HG02884 (cell line): ENCODE results near the gene DIP2C.
"Not testable (repeated sequence)": the region's sequence is repeated elsewhere in the genome, so short reads cannot be mapped to it uniquely, and the experiment has no call there.

Experiments used
- ATAC-seq: cut with Tn5 transposase; IDR thresholded peaks from one replicate; pipeline ENCODE4 v1.9.1; 2021; ENCODE audit warnings: mild to moderate bottlenecking, moderate library complexity; ENCODE audit not compliant: unreplicated experiment

Gene DIP2C

DNA sequence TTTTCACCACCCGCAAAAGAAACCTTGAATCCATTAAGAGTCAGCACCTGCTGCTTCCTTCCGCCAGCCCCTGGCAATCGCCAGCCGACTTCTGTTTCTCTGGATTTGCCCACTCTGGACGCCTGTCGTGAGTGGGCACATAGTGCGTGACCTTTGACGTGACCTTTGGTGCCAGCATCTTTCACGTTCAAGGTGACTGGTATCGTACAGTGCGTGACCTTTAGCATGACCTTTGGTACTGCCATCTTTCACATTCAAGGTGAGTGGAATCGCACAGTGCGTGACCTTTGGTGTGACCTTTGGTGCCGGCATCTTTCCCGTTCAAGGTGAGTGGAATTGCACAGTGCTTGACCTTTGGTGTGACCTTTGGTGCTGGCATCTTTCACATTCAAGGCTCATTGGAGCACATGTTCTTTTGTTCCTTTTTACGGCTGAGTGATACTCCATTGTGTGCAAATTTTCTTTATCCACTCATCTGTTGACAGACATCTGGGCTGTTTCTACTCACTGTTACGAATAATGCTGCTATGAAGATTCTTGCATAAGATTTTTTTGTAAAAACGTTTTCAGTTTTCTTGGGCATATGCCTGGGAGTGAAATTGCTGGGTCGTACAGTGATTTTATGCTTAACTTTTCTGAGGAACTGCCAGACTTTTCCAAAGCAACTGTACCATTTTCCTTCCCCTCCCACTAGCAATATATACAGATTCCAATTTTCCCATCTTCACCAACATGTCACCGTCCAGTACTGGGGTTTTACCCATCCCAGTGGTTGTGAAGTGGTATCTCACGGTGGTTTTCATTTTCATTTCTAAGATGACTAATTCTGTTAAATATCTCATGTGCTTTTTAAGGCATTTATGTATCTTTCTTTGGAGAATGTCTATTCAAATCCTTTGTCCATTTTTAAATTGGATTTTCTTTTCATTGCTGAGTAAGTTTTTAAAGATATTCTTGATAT is 145.3 kb downstream of the DIP2C start:
- ATAC-seq: no peak

DNA sequence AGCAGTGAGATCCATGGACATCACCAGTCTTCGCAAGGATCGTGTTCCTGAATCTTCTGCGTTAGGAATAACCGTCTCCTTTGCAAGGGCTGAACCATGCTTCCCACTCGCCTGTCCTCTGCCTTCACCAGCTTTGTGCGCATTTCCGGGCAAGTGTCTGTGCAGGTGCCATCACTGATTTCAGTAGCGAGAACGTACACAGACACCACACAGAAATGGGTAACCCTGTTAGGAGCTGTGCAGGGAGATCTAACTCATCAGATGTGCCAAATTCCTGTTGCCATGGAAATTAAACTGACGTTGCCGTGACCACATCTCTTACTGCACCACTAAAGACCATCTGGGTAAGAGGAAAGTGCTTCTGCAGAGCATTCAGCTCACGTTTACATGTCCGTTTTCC is 146.3 kb downstream of the DIP2C start:
- no peak for ATAC-seq

DNA sequence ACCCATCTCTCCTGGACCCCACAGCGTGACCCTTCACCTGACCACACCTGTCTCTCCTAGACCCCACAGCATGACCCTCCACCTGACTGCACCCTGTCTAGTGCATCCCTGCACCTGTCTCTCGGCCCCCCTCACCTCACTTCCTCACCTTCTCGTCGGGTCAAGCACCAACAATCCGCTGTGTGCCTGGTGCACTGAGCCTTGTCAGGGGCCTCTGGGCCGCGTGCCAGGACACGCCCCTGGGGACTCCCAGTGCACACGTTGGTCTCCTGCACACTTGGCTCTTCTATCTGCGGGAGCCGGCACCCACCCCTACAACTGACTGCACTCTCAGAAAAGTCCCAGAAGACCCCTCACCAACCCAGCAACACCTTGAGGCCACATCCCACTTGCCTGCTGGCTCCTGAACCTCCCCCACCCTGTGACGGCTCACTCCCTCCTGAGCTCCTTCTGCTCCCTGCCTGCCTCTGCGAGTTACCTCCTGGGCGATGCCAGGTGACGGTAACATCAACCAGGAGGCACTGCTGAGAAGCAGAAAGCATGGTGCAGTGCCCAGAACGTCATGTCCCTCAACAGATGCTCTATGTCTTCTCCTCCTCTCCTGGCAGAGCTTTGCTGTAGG is 147.6 kb downstream of the DIP2C start:
- no peak for ATAC-seq

DNA sequence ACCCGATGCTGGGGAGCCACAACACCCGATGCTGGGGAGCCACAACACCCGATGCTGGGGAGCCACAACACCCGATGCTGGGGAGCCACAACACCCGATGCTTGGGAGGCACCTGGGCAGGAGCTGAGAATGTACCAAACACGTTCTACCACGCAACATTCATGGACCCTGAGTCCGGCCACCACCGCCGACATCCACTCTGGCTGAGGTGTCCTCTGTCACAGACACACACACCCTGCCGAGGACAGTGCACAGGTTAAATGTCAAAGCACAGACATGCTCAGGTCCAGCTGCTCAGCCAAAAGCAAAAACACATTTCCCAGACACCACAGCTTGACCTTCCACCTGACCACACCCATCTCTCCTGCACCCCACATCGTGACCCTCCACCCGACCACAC is 148.4 kb downstream of the DIP2C start:
- ATAC-seq: no peak

DNA sequence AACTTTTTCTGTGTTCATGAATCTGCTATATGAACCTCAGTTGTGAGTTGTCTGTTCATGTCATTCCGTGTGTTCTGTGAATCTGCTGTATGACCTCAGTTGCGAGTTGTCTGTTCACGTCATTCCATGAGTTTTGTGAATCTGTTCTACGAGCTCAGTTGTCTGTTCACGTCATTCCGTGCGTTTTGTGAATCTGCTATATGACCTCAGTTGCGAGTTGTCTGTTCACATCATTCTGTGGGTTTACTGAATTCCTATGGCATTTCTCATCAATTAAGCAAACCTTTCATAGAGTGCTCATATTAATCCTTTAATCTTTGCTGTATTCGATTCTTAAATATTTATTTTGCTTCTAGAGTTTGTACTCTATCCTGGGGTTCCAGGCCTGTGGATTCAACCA is 150.6 kb downstream of the DIP2C start:
- ATAC-seq: no peak

DNA sequence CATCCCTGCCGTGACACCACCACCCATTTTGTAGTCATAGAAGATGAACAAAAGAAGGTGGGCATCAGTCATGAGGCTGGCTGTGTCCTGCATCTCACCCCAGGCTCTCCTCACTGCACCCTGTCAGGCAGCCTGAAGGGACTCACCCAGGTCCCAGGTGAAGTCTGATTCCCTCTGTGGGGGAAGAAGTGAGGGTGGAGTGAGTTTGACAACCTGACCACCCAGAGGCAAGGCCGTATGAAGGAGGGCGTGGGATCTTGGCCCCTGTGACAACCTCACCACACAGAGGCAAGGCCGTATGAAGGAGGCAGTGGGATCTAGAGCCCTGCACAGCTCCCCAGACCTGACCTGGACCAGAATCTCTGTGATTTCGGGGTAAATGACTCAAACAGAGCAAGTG is 152.5 kb downstream of the DIP2C start:
- no peak for ATAC-seq

DNA sequence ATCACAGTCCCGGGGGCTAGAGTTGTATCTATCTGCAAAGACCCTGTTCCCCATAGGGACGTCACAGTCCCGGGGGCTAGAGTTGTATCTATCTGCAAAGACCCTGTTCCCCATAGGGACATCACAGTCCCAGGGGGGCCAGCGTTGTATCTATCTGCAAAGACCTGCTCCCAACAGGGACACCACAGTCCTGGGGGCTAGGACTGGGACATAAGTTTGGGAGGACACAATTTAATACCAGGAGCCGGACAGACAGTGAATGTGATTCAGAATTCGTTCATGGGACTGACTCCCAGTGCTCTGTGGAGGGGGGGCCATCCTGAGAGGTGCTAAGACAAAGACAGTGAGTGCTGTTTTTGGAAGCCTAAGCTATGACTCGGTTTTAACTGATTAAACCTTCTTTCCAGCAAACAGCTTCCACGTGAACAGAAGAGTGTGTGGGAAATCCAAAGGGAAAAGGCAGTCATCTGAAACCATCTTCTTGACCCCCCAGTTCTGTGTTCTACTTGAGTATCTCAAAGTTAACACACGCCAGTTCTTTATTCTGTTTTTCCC is 153.0 kb downstream of the DIP2C start:
- ATAC-seq: no peak

DNA sequence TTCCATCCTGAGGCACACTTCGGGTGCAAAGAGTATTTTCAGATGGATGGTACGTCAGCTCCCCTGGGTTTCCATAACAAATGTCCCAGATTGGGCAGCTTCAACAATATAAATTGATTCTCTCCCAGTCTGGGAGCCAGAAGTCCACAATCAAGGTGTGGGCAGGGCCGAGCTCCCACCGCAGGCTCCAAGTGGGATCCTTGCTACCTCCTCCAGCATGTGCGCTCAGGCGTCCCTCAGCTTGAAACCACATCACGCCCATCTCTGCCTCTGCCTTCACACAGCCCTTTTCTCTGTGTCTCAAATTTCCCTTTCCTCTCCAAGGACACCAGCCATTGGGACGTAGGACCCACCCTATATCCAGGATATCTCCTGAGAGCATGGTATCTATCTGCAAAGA is 153.5 kb downstream of the DIP2C start:
- ATAC-seq: no peak

DNA sequence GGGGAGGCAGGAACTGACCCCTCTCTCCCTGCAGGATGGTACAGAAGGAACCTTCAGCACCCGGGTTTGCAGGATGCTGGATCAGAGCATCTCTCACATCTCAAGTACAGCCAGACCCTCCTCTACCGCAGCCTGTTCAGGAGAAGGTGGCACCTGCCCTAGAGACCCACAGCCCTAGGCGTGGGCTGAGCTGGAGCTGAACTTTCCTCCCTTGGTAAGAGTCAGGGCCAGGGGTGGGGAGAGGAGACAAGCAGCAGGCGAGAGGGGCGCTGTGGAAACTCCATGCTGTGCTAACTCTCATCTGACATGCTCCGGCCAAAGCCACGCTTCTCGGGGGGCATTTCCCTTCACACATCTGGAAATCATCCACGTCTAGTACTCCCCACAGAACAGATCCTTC is 154.4 kb downstream of the DIP2C start:
- ATAC-seq: no peak

DNA sequence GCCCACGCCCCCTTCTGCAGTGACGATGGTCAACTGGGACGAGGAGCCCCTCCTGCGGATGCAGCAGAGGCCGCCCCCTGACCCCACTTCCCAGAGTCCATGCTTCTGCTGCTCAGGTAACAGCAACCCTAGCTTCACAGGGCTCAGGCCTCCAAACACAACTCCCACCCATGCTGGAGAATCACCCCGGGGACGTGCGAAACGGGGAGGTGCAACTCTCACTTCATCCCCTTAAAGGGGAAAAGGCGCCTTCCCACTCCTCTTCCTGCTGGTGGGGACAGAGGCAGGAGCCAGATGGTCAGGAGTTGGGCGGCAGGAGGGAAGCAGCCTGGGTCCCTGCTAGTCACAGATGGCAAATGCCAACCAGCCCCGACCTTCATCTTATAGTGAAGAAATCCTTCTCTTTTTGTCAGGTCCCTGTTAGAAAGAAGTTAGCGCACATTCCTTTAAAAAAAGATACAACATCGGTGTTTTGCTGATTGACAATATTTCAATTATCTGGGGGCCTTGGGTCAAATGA is 155.4 kb downstream of the DIP2C start:
- no peak for ATAC-seq

DNA sequence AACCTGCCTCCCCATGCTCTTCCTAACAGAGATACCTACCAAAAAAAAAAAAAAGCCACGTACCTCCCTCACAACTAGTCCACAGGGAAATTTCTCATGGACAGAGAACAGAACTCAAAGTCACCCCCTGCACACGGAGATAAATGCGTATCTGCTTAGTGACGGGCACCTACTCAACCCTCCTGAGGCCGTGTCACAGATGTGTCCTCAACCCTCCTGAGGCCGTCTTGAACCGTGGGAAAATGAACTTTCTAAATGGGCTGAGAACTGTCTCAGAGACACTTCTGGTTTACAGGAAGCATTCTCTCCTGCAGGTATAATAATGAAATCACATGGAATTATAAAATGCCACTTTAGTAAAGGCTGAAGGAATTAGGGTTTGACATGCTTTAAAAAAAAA is 155.9 kb downstream of the DIP2C start:
- no peak for ATAC-seq

DNA sequence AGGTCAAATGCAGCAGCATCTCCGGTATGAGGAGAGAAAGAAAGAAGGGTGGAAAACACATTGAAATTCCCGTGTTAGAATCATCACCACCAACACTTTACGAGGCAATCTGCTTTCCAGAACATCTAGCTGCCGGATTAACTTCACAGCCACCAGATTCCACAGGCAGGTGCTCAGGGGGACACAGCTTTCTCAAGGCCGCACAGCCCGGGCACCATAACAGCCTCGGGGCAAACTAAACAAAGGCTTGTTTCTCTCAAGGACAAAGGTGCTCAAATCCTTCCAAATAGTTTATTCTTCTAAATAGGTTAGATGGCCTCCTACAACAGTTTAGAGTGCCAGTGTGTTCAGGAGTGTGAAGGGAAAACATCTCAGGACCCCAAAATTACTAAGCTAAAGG is 156.3 kb downstream of the DIP2C start:
- no peak for ATAC-seq

DNA sequence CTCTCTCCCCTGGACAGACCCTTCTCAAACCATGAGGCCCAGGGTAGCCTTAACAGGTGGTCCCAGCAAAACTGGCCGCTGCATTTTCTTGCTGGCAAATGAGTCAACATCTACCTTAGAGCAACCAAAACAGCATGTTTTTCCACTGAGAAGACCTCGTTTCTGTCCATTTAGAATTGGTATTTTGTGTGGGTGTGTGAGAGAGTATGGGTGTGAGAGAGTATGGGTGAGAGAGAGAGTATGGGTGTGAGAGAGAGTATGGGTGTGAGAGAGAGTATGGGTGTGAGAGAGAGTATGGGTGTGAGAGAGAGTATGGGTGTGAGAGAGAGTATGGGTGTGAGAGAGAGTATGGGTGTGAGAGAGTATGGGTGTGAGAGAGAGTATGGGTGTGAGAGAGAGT is 157.1 kb downstream of the DIP2C start:
- ATAC-seq: not testable (repeated sequence)

DNA sequence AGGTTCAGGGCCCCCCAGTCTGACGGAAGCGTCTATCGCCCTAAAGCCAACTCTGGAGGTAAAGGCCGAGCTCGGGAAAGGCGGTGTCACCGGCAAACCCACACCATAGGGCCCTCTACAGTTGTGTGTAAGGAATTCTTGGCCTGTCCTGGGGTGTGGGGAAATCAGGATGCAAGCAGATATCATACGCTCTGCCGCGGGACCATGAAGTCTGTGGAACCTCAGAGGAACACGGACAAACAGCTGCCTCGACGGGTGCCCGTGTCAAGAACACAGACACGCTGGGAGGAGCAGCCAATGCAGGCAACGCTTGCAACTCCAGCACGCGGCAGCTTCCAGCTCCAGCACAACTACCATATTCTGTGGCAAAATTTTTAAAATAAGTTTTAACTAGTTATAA is 157.9 kb downstream of the DIP2C start:
- ATAC-seq: no peak

DNA sequence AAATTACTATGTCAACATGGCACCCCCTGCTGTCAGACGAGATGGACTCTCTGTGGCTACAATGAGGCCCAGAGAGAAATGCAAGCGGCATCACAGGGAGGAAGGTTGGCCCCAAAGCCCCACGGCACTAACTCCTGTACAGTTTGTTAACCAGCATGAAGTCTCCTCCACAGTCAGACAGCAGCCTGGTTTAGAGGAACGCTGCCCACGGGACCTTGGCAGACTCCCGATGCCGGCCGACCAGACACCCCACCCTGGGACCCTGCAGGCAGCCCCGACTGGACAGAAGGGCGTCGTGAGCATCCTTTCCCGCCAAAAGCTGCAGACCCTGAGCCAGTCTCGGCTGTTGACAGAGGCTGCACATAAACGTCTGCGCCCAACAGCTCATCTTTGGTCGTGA is 158.8 kb downstream of the DIP2C start:
- no peak for ATAC-seq

DNA sequence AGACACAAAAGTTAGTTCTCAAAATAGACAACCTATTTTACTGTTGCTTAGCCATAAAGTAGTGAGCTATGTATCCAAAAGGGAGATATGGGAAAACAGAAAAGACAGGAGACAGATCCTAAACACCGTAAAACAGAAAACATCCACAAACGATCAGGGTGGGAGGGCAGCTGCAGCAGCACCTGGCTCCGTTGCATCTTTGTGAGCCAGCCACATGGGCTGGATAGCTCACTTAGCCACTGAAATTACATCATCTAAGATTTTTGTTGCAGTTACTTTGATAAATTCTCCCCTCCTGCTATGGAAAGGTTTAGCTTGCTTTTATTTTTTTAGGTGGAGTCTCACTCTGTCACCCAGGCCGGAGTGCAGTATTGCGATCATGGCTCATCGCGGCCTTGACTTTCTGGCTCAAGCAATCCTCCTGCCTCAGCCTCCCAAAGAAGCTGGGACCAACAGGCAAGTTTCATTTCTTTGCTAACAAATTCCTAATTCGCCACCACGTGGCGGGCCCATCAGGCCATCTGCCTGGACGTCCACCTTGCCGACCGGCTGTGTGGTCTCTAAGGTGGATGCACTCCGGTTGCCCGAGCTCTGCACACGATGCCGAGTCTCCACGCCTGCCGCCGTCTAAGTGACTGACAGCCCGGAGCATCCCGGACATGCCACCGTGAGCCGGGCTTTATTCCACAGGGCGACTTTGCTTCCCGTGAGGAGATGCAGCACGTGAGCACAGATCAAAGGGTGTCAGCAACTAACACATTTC is 159.8 kb downstream of the DIP2C start:
- no peak for ATAC-seq

DNA sequence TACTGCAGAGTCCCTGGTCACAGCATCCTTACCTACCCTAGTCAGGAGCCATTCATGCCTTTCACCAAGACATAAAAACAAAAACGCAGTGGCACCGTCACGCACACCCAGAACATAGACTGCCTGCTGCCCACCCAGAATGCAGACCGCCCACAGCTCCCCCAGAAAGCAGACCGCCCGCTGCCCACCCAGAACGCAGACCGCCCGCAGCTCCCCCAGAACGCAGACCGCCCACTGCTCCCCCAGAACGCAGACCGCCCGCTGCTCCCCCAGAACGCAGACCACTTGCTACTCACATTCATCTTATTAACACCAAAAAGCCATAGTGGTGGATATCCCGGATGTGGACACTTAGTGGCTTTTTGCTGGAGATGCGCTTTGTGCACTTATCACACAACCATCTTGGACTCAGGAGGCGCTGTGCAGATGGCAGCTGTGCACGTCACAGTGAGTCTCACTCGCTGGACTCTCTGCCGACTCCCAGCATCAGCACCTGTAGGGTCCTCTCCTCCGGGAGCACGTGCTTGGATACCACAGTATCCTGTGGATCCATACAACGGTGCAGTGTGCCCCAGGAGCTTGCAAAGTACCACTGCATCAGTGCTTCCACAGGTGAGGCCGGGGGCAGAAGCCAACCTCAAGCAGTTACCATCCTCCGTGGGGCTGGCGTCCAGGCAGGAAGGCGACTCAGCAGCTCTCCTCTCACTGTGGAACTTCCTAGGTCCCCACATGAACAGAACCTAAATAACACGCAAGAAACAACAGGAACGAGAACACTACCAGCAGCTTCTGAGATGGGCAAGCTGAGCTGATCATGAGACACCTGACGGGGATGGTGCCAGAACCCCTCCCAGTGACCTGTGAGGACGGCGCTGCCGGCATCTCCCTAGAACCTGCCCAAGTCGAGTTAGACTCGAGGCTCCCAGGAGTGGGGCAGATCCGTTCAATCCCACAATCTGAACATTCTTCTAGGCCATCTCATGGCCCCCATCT is 161.0 kb downstream of the DIP2C start:
- ATAC-seq: no peak

DNA sequence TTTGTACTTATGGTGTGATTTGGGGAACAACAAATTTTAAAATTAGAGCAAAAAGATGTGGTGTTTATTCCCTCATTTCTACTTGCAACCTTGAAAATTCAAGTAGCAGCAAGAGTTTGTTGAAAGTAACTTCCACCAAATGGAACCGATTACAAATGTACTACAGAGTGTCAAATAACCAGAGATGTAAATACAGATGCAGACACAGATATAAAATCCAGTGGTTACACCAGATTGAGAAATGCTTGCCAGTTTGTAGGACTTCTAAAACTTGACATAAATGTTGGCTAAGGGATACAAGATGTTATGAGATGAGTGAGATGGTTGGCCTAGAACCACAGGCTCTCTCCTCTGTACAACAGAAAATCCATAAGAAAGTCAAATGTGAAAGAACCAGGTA is 162.1 kb downstream of the DIP2C start:
- no peak for ATAC-seq

DNA sequence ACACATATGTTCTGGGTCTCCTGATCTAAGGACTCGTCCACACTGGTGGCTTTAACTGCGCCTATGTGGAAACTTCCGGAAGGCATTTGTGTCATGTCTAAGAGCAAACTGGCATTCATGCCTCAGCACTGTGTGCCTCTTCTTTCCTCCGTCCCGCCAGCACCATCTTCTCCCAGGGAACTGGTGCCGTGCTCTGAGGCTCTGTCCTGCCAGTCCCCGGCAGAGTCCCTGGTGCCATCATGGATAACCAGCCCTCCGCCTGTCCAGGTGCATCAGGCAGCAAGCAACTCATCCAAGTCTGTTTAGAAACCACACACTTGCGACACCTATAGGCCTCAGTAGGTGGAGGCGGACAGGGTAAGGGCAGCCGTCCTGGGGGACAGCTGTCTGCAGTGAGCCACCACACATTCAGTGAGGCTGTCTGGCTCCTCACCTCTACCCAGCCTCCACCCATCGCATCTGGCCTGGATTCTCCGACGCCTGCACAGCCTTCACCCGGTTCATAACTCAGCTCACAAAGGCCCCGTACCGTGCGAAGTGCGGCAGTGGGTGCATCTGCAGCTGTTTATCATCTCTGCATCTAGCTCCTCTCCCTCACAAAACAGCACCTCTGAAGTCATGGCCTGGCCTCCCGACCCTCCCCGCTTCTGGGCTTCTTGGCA is 162.7 kb downstream of the DIP2C start:
- ATAC-seq: no peak
